ENCODE data around the gene MAP4K2. TPM values are rescaled to one million over a fixed set of nuclear protein-coding genes. Genes with fewer than 3 reads are reported as not detected.

Gene MAP4K2
- total and polyA plus RNA-seq, 4 donors, result 15.0 to 41.8 (median 23.8) TPM

GRCh38 chr11:64802370-64803157 is 450 bp downstream of the MAP4K2 start:
- Histone ChIP-seq H3K9me3 (ENCODE audit: control insufficient read depth in 4 of 4, insufficient read depth in 3 of 4, low read length in 3 of 4) (no peaks in the 10 kb centered on the region), H3K4me3 (peak overlapping the region; percentile 42), H3K27ac (ENCODE audit: low read depth in 1 of 2, low read length in 1 of 2) (peak overlapping the region; percentile 7 to 57), H3K27me3 (ENCODE audit: control insufficient read depth in 3 of 3, insufficient read depth in 3 of 3, low read length in 2 of 3) (no peaks in the 10 kb centered on the region), H3K36me3 (ENCODE audit: control insufficient read depth in 4 of 4, insufficient read depth in 4 of 4, low read length in 4 of 4) (peaks cover 0 to 28% (median 20%) of the 10 kb centered on the region in 4 donors), H3K9ac (ENCODE audit: insufficient read depth in 1 of 2, low read length in 2 of 2) (no peak overlapping the region), H3K4me1 (ENCODE audit: control insufficient read depth in 5 of 5, insufficient read depth in 5 of 5, low read length in 5 of 5) (peaks cover 0 to 24% (median 11%) of the 10 kb centered on the region in 5 donors)
- no peak for TF ChIP-seq CTCF (IDR thresholded peaks at IDR 0.05; ENCODE audit: control extremely low read depth, extremely low read depth)
- DNase-seq, result no peak
- peak; percentile 8 for ATAC-seq (ENCODE audit: insufficient read depth, low FRiP score)
- WGBS, 2 donors, result 4 to 7% methylated on average over 38 to 54 of the region's 54 CpGs

- TF ChIP-seq CTCF (IDR thresholded peaks at IDR 0.05; ENCODE audit: control extremely low read depth, extremely low read depth), result no peak
- Histone ChIP-seq H3K4me1 (ENCODE audit: control insufficient read depth in 5 of 5, insufficient read depth in 5 of 5, low read length in 5 of 5) (peaks cover 0 to 24% (median 11%) of the 10 kb centered on the region in 5 donors), H3K27me3 (ENCODE audit: control insufficient read depth in 3 of 3, insufficient read depth in 3 of 3, low read length in 2 of 3) (no peaks in the 10 kb centered on the region), H3K9ac (ENCODE audit: insufficient read depth in 1 of 2, low read length in 2 of 2) (peak overlapping the region in 1 of 2 donors; percentile 6), H3K36me3 (ENCODE audit: control insufficient read depth in 4 of 4, insufficient read depth in 4 of 4, low read length in 4 of 4) (peaks cover 0 to 34% (median 19%) of the 10 kb centered on the region in 4 donors), H3K27ac (ENCODE audit: low read depth in 1 of 2, low read length in 1 of 2) (peak overlapping the region; percentile 7 to 57), H3K4me3 (peak overlapping the region; percentile 7), H3K9me3 (ENCODE audit: control insufficient read depth in 4 of 4, insufficient read depth in 3 of 4, low read length in 3 of 4) (no peaks in the 10 kb centered on the region)
- WGBS, 2 donors, result 13 to 33% methylated on average over 13 of the region's 13 CpGs
- DNase-seq (peak in 2 of 3 donors; percentile 23 to 52), ATAC-seq (ENCODE audit: insufficient read depth, low FRiP score) (no peak)
Observed at GRCh38 chr11:64801561-64802369, 1.2 kb downstream of the MAP4K2 start.

- no peak for TF ChIP-seq CTCF (IDR thresholded peaks at IDR 0.05; ENCODE audit: control extremely low read depth, extremely low read depth)
- DNase-seq (no peak), ATAC-seq (ENCODE audit: insufficient read depth, low FRiP score) (no peak)
- Histone ChIP-seq H3K9ac (ENCODE audit: insufficient read depth in 1 of 2, low read length in 2 of 2) (no peak overlapping the region), H3K27me3 (ENCODE audit: control insufficient read depth in 3 of 3, insufficient read depth in 3 of 3, low read length in 2 of 3) (no peaks in the 10 kb centered on the region), H3K4me1 (ENCODE audit: control insufficient read depth in 5 of 5, insufficient read depth in 5 of 5, low read length in 5 of 5) (peaks cover 0 to 24% (median 14%) of the 10 kb centered on the region in 5 donors), H3K4me3 (peak overlapping the region; percentile 0), H3K36me3 (ENCODE audit: control insufficient read depth in 4 of 4, insufficient read depth in 4 of 4, low read length in 4 of 4) (peaks cover 0 to 36% (median 20%) of the 10 kb centered on the region in 4 donors), H3K27ac (ENCODE audit: low read depth in 1 of 2, low read length in 1 of 2) (peak overlapping the region in 1 of 2 donors; percentile 57), H3K9me3 (ENCODE audit: control insufficient read depth in 4 of 4, insufficient read depth in 3 of 4, low read length in 3 of 4) (no peaks in the 10 kb centered on the region)
- whole genome bisulfite sequencing, 2 donors, result 60 to 70% methylated on average over 9 of the region's 9 CpGs
Observed at GRCh38 chr11:64801158-64801464, 1.9 kb downstream of the MAP4K2 start.

Measured in lung (tissue), 12 donors.